ENCODE results near the gene DHX58. TPM values are rescaled to one million over a fixed set of nuclear protein-coding genes. Genes with fewer than 3 reads are reported as not detected.
A peak's percentile ranks its signal among the peaks of the same experiment; 100 is the strongest.

Gene DHX58
- total RNA-seq, 4 donors from 2014 or later = 3.9 to 10.4 (median 8.9) TPM

DNA sequence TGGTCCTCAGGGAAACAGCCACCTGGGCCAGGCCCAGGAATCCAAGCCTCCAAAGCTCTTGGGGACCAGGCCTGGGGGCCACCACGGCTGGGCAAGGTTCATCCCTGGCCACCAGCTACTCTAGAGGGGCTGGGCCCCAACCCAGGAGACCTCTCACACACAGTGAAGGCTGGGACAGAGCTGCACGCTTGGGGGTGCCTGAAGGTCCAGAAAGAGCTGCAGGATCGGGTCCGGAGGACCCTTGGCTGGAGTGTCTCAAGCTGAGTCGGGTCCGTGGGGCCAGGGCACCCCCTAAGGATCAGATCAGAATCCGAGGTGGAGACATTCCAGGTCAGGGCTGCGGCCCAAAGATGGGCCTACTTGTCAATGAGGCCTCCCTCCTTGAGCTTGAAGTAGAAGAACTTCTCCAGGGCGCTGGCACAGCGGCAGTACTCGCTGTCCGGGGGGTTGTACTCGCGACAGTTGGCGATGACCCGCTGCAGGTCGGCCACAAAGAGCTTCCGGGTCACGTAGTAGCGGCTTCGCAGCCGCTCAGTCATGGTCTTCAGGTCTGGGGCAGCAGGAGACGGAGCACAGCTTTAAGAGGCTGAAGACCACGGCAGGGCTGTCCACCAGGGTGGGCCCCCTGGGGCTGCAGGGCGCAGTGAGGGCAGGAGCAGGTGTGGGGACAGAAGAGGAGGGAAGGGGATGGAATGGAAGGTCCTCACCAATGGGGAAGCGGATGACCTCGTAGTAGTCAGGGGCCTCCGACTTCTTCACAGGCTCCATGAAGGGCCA is 967 bp upstream of the DHX58 start:
- DNase-seq = no peak
- Histone ChIP-seq H3K4me3 (no peak overlapping the region), H3K36me3 (peaks cover 0 to 58% (median 11%) of the 10 kb centered on the region in 3 donors), H3K9me3 (no peaks in the 10 kb centered on the region), H3K27ac (peak overlapping the region; percentile 87 to 97 (median 94)), H3K27me3 (no peaks in the 10 kb centered on the region), H3K4me1 (peaks cover 20 to 57% (median 20%) of the 10 kb centered on the region in 3 donors)
- WGBS, 2 donors = 79 to 80% methylated on average over 6 to 7 of the region's 28 CpGs
- intact Hi-C loops (cut with DNase I) = loop anchor here (2.0 kb wide), 1 partner anchor 87 kb away; no protein-coding TSS in a partner anchor
- TF ChIP-seq CTCF (IDR thresholded peaks at IDR 0.05) = no peak
- no peak for TF ChIP-seq POLR2A (IDR thresholded peaks at IDR 0.05)

DNA sequence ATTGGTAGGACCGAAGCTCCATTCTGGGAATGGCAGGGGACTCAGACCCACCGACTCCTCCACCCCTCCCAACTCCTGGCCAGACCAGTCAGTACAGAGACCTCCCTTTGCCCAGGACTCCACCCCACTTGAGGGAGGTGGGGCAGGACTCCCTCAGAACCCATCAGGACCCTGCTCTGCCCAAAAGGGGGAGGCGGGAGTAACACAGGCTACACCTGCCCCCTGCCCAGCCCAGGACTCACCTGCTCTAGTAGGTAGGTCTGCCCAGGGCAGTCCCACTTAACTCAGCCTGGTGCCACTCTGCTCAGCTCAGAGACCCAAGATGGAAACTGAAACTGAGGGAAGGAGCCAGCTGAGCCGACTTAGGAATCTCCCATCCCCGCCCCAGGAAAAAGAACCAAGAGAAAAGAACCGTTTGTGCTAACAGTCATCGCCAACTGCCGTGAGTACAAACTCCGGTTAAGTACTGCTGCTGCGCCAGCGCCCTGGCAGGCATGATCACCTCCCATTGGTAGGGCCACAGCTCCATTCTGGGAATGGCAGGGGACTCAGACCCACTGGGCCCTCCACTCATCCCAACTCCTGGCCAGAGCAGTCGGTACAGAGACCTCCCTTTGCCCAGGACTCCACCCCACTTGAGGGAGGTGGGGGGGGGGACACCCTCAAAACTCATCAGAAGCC is 503 bp downstream of the DHX58 start:
- 9% methylated on average over 3 of the region's 12 CpGs; no CpG with 5 or more reads in 1 of the 2 donors for WGBS, 2 donors
- intact Hi-C loops (cut with DNase I) = loop anchor here (2.0 kb wide), 1 partner anchor 85 kb away; no protein-coding TSS in a partner anchor

DNA sequence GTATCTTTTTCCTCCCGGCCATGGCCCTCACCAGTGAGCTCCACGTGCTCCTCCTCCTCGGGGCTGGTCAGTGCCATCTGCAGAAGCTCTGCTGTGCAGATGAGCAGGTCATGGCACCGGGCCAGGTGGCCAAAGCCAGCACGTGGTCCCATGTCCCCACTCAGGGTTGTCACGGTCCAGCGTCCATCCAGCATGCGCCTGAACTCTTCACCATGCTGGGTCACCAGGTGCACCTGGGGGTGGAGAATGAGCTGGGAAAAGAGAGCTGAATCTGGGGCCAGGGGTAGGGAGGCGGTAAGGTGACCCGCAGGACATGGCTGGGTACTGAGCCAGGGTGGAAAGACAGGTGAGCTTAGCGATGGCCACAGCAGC is 1.3 kb downstream of the DHX58 start:
- 92 to 100% methylated on average over 1 to 11 of the region's 11 CpGs for WGBS, 2 donors
- TF ChIP-seq POLR2A (IDR thresholded peaks at IDR 0.05) = no peak
- no peak for TF ChIP-seq CTCF (IDR thresholded peaks at IDR 0.05)
- Histone ChIP-seq H3K4me3 (peak overlapping the region in 2 of 4 donors; percentile 61 to 73), H3K27me3 (no peaks in the 10 kb centered on the region), H3K27ac (peak overlapping the region; percentile 87 to 97 (median 94)), H3K9me3 (no peaks in the 10 kb centered on the region), H3K4me1 (peaks cover 20 to 59% (median 20%) of the 10 kb centered on the region in 3 donors), H3K36me3 (peaks cover 0 to 45% (median 0%) of the 10 kb centered on the region in 3 donors)
- DNase-seq = no peak
- intact Hi-C loops (cut with DNase I) = no loop called here

More for the DNA sequence above, 503 bp downstream of the DHX58 start:
- Histone ChIP-seq H3K27me3 (no peaks in the 10 kb centered on the region), H3K4me3 (peak overlapping the region; percentile 43 to 73 (median 64)), H3K27ac (peak overlapping the region; percentile 87 to 97 (median 94)), H3K4me1 (peaks cover 20 to 63% (median 20%) of the 10 kb centered on the region in 3 donors), H3K9me3 (no peaks in the 10 kb centered on the region), H3K36me3 (peaks cover 0 to 48% (median 3%) of the 10 kb centered on the region in 3 donors)
- TF ChIP-seq POLR2A (IDR thresholded peaks at IDR 0.05) = peak in 1 of 4 donors; percentile 25
- no peak for TF ChIP-seq CTCF (IDR thresholded peaks at IDR 0.05)
- no peak for DNase-seq

DNA sequence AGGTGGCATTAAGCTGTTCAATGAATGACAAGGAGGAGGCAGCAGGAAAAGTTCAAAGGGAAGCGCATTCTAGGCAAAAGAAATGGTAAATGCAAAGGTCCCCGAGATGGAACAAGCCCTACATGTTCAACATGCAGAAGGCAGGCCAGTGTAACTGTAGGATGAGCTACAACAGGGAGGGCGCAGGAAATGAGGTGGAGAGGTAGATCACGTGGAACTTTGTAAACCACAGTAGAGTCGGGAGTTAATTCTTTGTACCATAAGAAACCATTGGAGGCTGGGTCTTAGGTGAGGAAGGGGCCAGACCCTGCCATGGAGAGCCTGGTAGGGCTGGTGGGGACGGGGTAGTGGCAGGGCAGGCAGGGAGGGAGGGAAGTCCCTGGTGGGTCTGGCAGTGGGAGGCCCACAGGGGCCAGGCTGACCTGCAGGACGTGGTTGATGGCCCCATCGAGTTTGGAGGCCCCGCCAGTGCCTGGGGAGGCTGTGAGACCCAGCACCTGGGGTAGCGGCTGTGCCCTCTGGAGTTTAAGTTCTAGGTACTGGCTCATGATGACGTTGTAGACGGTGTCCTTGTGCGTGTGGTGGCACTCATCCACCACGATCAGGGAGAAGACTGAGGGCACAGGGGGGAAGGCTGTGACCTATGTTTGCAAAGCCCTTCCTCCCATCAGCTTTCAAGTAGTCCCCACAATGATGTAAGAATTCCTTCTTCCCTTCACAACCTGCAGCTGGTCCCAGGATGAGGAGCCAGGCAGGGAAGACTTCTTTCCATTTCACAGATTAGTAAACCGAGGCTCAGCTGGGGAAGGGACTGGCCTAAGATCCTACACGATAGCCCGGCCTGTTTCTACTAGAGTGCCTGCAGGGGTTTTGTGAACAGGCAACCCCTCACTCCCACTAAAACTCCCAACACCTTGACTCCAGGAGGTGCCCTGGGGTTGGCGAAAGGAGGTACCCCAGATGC is 1.9 kb downstream of the DHX58 start:
- intact Hi-C loops (cut with DNase I) = no loop called here
- H3K27me3 ChIP-seq = no peaks in the 10 kb centered on the region
- no peak for DNase-seq
- no peak overlapping the region for H3K4me3 ChIP-seq
- H3K9me3 ChIP-seq = no peaks in the 10 kb centered on the region
- peak overlapping the region in 2 of 4 donors; percentile 94 to 97 for H3K27ac ChIP-seq
- WGBS, 2 donors = 82 to 84% methylated on average over 14 to 18 of the region's 18 CpGs
- H3K4me1 ChIP-seq = peaks cover 20 to 57% (median 20%) of the 10 kb centered on the region in 3 donors
- TF ChIP-seq POLR2A (IDR thresholded peaks at IDR 0.05) (no peak), CTCF (IDR thresholded peaks at IDR 0.05) (no peak)
- peaks cover 0 to 43% (median 0%) of the 10 kb centered on the region in 3 donors for H3K36me3 ChIP-seq

Data from esophagus squamous epithelium (tissue), 5 donors.